ENCODE data around the gene MEAK7. TPM values are rescaled to one million over a fixed set of nuclear protein-coding genes. Genes with fewer than 3 reads are reported as not detected.

Gene MEAK7
- total and polyA plus RNA-seq, 2 of the 8 experiments (the other 6 are each of a cell fraction or from before 2014, with no cell fraction given), result 9.6 to 19.6 TPM

DNA sequence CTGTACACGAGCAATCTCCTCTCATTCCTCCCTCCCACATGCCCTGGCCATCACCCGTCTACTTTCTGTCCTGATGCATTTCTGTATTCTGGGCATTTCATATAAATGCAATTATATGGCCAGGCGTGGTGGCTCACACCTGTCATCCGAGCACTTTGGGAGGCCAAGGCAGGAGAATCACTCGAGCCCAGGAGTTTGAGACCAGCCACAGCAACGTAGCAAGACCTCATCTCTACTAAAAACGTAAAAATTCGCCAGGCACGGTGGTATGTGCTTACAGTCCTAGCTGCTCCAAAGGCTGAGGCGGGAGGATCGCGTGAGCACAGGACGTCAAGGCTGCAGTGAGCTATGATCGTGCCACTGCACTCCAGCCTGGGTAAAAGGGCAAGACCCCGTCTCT lies 4.8 kb downstream of the MEAK7 start:
- Histone ChIP-seq H3K14ac (ENCODE audit: insufficient read length) (no peak overlapping the region), H2BK15ac (ENCODE audit: low read length) (no peak overlapping the region), H3K9ac (replicated peaks in 1 of 4; ENCODE audit: extremely low read depth in 1 of 4, low read depth in 3 of 4, low read length in 3 of 4) (no peak overlapping the region), H3K79me1 (ENCODE audit: low read depth, low read length) (no peaks in the 10 kb centered on the region), H3K27me3 (replicated peaks in 1 of 4; ENCODE audit: control insufficient read depth in 3 of 4, extremely low read depth in 1 of 4, insufficient read depth in 3 of 4, low read length in 3 of 4) (no peaks in the 10 kb centered on the region), H3K4me2 (ENCODE audit: insufficient read depth in 1 of 2, low read depth in 2 of 2, low read length in 2 of 2) (no peak overlapping the region), H4K20me1 (replicated peaks in 1 of 2; ENCODE audit: control insufficient read depth in 1 of 2, insufficient read depth in 2 of 2, low read length in 2 of 2) (peaks cover 0 to 2% of the 10 kb centered on the region in 2 experiments), H3K9me3 (ENCODE audit: insufficient read depth in 2 of 2, low read depth in 1 of 2, low read length in 1 of 2) (no peaks in the 10 kb centered on the region), H3K4me1 (replicated peaks in 1 of 4; ENCODE audit: control insufficient read depth in 3 of 4, insufficient read depth in 4 of 4, low read length in 3 of 4) (peaks cover 0 to 6% (median 4%) of the 10 kb centered on the region in 4 experiments; a peak in 5 of 7 replicates), H3K36me3 (ENCODE audit: control insufficient read depth in 2 of 4, insufficient read depth in 4 of 4, low read length in 3 of 4) (peaks cover 0 to 25% (median 17%) of the 10 kb centered on the region in 4 experiments; a peak in 4 of 8 replicates), H2BK5ac (ENCODE audit: low read depth, low read length) (no peak overlapping the region), H3K56ac (replicated peaks; ENCODE audit: insufficient read length, low read depth, low read length) (no peak overlapping the region), H2BK20ac (ENCODE audit: low read length) (no peak overlapping the region), H3K4ac (replicated peaks; ENCODE audit: insufficient read length, low read depth, low read length) (no peak overlapping the region), H2AK5ac (ENCODE audit: low read depth, low read length) (no peak overlapping the region), H3K18ac (ENCODE audit: extremely low read depth, low read length) (no peak overlapping the region), H4K8ac (ENCODE audit: extremely low read depth, insufficient read depth, low read length) (no peak overlapping the region), H4K5ac (ENCODE audit: insufficient read length, low read depth, low read length) (no peak overlapping the region), H4K91ac (replicated peaks; ENCODE audit: insufficient read length, low read length) (no peak overlapping the region), H3K79me2 (ENCODE audit: control insufficient read depth in 1 of 2, insufficient read depth in 2 of 2, low read length in 2 of 2) (peaks cover 0 to 4% of the 10 kb centered on the region in 2 experiments; a peak in 1 of 4 replicates), H2BK120ac (replicated peaks; ENCODE audit: low read depth, low read length) (no peak overlapping the region), H3K23ac (ENCODE audit: insufficient read length) (no peak overlapping the region), H2AFZ (ENCODE audit: low read length) (no peak overlapping the region), H3K27ac (ENCODE audit: low read depth, low read length) (no peak overlapping the region), H3K23me2 (ENCODE audit: low read depth, low read length) (peaks cover 4% of the 10 kb centered on the region; the same call in 1 of the 2 replicates), H3K4me3 (ENCODE audit: extremely low read depth in 1 of 4, insufficient read depth in 2 of 4, low read depth in 3 of 4, low read length in 4 of 4) (no peak overlapping the region), H2BK12ac (ENCODE audit: low read depth, low read length) (no peak overlapping the region)
- no peak for FAIRE-seq
- WGBS, 2 experiments (ENCODE audit: extremely low coverage in 1 of 2, insufficient coverage in 1 of 2, insufficient read length in 1 of 2, insufficient replicate concordance in 2 of 2, low coverage in 1 of 2, low lambda C conversion rate in 2 of 2, missing lambda C conversion rate in 1 of 2), result 84% methylated on average over 15 of the region's 15 CpGs; no CpG with 5 or more reads in 1 of the 2 experiments
- no peak for DNase-seq (ENCODE audit: low read depth in 1 of 2, low spot score in 2 of 2)
- CTCF ChIA-PET (ENCODE audit: partially characterized antibody), result interaction anchor here (1.0 kb wide), 1 partner anchor 434 kb away, joined by 3 read pairs; no protein-coding TSS in a partner anchor
- POLR2A ChIA-PET (ENCODE audit: partially characterized antibody), result no interaction called here
- TF ChIP-seq POLR2AphosphoS5 (IDR thresholded peaks at IDR 0.05; ENCODE audit: low read depth, low read length), result no peak
- no peak for TF ChIP-seq GTF2F1 (IDR thresholded peaks at IDR 0.05; ENCODE audit: borderline replicate concordance, low read depth, low read length)
- TF ChIP-seq SIX5 (IDR thresholded peaks at IDR 0.05; ENCODE audit: low read depth, low read length), result no peak
- TF ChIP-seq JUN (IDR thresholded peaks at IDR 0.05; ENCODE audit: low read depth, low read length), result no peak
- no peak for TF ChIP-seq EP300 (IDR thresholded peaks at IDR 0.05; ENCODE audit: borderline replicate concordance in 1 of 2, low read depth in 2 of 2, low read length in 2 of 2)
- TF ChIP-seq SRF (IDR thresholded peaks at IDR 0.05; ENCODE audit: low read depth, low read length), result no peak
- no peak for TF ChIP-seq CEBPB (IDR thresholded peaks at IDR 0.05; ENCODE audit: low read depth, low read length)
- no peak for TF ChIP-seq SIN3A (conservative IDR thresholded peaks at IDR 0.05 in 1 of 2, IDR thresholded peaks at IDR 0.05 in 1 of 2; ENCODE audit: low read depth in 1 of 2, low read length in 2 of 2)
- no peak for TF ChIP-seq TCF12 (IDR thresholded peaks at IDR 0.05; ENCODE audit: low read depth, low read length)
- TF ChIP-seq, protein P1, sequence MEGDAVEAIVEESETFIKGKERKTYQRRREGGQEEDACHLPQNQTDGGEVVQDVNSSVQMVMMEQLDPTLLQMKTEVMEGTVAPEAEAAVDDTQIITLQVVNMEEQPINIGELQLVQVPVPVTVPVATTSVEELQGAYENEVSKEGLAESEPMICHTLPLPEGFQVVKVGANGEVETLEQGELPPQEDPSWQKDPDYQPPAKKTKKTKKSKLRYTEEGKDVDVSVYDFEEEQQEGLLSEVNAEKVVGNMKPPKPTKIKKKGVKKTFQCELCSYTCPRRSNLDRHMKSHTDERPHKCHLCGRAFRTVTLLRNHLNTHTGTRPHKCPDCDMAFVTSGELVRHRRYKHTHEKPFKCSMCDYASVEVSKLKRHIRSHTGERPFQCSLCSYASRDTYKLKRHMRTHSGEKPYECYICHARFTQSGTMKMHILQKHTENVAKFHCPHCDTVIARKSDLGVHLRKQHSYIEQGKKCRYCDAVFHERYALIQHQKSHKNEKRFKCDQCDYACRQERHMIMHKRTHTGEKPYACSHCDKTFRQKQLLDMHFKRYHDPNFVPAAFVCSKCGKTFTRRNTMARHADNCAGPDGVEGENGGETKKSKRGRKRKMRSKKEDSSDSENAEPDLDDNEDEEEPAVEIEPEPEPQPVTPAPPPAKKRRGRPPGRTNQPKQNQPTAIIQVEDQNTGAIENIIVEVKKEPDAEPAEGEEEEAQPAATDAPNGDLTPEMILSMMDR (IDR thresholded peaks at IDR 0.05; ENCODE audit: control extremely low read depth in 1 of 3, insufficient read depth in 1 of 3, low read depth in 1 of 3, low read length in 3 of 3), result no peak
- no peak for TF ChIP-seq RAD21 (IDR thresholded peaks at IDR 0.05 in 1 of 2, conservative IDR thresholded peaks at IDR 0.05 in 1 of 2; ENCODE audit: low read depth in 2 of 2, low read length in 2 of 2)
